ENCODE results near the gene REG1A.

DNA sequence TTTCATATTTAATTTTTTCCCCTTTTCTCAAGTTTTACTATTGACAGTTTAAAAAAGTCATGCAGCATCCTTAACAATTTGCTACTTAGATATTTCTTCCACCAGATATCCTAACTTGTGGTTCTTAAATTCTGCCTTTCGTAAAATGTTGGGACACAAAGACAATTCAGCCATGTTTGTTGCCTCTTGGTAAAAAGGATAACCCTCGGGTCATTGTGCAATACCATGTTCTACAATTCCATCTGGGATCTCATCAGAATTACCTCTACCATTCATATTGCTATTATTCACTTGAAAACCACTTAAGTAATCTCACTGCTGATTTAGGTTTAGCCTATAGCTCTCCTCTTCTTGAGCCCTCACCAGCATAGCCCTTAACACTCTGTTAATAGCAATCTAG is 19.3 kb upstream of the REG1A start:
- no peak for TF ChIP-seq EZH2 (IDR thresholded peaks at IDR 0.05; ENCODE audit: insufficient read depth, poor library complexity, severe bottlenecking)
- no peak for TF ChIP-seq EZH2phosphoT487 (IDR thresholded peaks at IDR 0.05; ENCODE audit: insufficient read depth, low read depth)

Measured in GM23248 (cell line).